HG02759 (cell line): Measurements from ENCODE around the gene GSG1L.
"Not testable (repeated sequence)": the region's sequence is repeated elsewhere in the genome, so short reads cannot be mapped to it uniquely, and the experiment has no call there.

Source experiments
- ATAC-seq: cut with Tn5 transposase; IDR thresholded peaks from one replicate; pipeline ENCODE4 v1.9.1; 2021; ENCODE audit warnings: mild to moderate bottlenecking, moderate library complexity; ENCODE audit not compliant: unreplicated experiment

The GSG1L gene

DNA sequence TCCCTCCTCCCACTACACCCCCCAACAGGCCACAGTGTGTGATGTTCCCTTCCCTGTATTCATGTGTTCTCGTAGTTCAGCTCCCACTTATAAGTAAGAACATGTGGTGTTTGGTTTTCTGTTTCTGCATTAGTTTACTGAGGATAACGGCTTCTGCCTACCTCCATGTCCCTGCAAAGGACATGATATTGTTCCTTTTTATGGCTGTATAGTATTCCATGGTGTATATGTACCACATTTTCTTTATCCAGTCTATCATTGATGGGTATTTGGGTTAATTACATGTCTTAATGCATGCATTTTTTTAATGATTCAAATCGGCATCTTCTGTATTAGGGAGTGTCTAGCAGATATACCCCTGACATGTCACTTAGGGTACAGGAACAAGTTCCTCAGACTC, 320.5 kb downstream of the GSG1L start:
- ATAC-seq: not testable (repeated sequence)

DNA sequence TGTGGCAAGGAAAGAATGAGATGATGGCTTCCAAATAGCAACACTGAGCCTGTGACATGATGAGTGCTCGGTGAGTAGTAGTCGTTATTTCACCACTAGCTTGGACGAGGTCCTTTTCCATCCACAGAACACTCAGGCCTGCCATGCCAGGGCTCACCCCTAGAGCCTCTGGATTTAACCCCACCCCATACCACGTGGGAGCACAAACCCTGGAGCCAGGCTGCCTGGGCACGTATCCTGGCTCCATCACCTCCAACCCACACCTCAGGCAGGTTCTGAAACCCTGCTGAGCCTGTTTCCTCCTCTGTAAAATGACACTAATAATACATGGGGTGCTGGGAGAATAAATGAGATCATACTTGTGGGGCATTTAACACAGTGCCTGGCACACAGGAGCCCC, 321.2 kb downstream of the GSG1L start:
- ATAC-seq: no peak

- no peak for ATAC-seq
Measured at GRCh38 chr16:27740496-27741201, 322.9 kb downstream of the GSG1L start.

- ATAC-seq: no peak
Measured at GRCh38 chr16:27739606-27740357, 323.7 kb downstream of the GSG1L start.

DNA sequence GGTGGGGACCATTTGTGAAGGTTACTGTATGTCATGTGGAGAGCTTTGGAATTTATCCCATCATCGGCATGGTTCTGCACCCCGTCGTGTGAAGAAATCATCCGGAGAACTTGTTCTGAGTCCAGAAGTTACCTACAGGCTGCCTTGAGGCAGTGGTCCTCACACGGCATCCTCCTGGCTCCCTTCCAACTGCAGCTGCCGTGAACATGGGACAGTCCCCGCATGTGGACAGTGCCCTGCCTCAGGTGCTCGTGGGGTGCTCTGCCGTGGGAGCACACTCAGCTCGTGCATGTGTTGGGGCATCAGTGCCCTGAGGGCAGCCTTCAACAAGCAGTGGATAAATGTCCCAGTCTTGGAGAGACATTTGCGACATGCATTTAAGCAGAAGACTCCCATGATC, 324.9 kb downstream of the GSG1L start:
- ATAC-seq: no peak
